Stimulated activated CD4-positive, alpha-beta T cell treated with anti-CD3 and anti-CD28 coated beads, TNF-alpha, amount 100 ng/mL, for 24 hours (primary cell): ENCODE data around the gene FAM81A.
"Not testable (repeated sequence)": the region's sequence is repeated elsewhere in the genome, so short reads cannot be mapped to it uniquely, and the experiment has no call there.

Source experiments
- DNase-seq, 3 experiments: peaks; one replicate each; pipeline ENCODE4 v3.0.0-alpha.2; 2020; ENCODE audit warnings: low read depth in 3 of 3

The FAM81A gene

DNA sequence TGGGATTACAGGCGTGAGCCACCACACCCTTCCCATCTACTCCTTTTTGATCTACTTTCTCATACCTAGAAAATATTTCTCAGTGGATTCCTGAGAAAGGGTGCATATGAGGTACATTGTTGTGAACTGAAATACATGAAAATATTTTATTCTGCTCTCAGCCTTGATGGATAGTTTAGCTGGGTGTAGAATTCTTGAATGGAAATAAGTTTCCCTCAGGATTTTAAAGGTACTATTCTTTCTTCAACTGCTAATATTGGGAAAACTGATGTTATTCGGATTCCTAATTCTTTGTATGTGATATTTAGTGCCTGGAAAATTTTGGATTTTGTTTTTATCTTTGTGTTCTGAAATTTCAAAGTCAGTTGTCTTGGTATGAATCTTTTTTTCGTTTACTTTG, 9.1 kb upstream of the FAM81A start:
- DNase-seq = not testable (repeated sequence)

DNA sequence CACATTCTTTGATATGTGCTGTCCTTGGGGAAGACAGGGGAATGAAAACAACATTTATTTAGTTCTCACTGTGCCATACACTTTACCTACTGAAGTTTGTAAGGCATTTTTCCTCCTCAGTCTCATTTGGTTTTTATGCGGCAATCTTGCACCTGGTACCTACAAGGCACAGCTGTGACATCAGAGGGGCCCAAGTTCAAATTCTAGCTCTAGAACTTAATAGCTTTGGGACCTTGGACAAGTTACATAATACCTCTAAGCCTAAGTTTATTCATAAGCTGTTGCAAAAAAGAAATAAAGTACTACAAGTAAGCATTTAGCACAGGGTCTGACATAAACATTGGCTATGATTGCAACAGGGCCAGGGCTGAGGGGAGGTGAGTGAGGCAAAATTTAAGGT, 5.6 kb upstream of the FAM81A start:
- no peak for DNase-seq

DNA sequence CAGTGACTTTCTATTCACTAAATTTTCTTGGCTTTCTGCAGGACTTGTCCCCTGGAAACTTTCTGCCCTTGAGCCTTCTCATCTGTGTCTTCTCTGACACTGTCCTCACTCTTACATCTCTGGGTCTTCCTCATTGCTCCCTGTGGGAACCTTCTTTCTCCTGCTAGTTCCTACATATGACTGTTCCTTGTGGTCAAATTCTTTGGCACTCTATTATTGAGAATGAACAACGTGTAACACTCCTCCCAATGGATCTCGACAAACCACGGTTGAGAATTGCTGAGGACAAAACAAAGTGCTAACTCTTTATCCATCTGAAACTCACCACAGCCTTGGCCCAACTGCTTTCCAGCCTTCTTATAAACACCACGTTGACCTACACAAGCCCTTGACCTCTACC, 3.5 kb upstream of the FAM81A start:
- DNase-seq = no peak

DNA sequence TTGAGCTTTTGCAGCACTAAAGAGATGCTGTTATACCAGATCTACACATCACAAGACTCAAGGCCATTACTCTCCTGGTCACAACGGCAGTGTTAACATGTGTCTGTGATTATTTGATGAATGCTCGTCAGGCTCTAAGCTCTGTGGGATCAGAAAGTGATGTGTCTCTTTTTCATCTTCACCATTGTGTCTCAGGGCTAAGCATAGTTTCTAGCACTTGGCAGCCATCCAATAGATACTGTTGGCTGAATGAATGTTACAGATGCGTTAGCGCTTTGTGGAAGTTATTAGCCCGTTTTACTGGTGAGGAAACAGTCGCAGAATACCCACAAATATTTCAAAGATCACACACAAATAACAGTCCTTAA, 1.2 kb upstream of the FAM81A start:
- DNase-seq = no peak

DNA sequence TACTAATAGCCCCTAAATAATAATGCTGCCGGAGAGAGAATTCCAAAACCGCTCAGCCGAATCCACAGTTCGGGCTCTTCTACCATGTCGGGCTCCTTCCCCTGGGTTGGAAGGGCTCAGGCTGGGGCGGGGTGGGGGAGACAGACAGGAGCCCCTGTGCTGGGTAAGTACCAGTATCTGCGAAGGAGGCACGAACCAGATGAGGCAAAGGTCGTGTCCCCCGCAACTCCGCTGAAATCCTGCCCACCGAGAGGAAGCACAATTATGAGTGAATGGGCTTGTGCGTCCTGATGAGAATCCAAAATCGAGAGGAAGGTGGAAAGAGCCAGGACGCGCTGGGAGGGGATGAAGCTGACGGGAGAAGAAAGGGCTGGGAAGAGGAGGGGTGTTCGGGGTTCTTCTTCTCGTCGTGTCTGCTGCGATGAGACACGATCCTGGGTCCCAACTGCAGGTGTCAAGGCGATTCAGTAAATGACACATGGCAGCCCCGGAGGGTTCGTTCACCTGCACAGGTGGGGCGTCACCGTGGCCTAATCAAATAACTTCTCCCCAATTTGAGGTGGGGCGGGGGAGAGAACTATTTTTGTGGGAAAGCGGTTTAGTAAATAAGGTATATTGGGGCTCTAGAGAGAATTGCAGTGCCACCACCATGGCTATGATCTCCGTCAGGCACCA, 707 bp upstream of the FAM81A start:
- no peak for DNase-seq

DNA sequence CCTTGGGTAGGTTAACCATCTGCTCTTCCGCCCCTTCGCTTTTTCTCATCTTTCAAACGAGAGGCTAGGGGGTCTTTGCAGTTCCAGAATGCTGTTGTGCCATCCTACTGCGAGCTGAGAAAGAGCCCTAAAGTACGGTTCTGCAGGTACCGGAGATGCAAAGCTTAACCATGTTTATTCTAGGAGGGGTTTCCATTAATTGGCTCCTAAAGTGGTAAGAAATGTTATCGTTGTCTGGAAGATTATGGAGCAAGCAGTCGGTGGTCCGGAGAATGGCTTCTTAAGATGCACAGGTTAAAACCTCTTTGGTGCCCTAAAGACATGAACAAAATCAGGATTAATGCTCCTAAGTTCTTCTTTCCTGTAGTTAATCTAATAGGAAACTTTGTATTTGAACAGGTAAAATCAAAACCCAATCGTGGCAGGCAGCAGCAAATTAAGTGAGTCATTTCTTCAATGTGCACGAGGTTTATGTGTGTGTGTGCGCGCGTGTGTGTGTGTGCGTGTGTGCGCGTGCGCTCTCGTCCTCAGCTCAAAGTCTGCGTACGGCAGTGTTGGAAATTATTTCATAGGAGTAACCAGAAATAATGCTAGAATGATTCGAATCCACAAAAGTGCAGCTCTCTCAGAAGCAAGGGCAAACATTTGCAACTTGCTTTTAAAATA, 772 bp downstream of the FAM81A start:
- DNase-seq = no peak

DNA sequence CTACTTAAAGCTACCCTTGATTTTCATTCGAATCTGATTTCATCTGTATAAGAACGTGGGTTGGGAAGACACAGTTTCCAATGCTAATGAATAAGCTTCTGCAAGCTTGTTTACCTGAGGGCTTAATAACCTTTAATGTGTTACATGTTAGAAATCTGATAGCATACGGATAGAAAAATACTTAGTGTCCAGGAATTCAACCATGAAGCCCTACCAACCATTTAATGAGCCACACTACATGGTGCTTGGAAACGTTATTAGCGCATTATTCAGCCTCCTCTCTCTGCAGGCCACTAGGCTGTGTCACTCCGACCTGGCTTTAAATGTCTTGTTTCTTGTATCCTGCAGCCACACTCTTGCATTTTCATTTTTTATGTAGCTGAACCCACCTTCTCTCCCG, 1.6 kb downstream of the FAM81A start:
- no peak for DNase-seq

DNA sequence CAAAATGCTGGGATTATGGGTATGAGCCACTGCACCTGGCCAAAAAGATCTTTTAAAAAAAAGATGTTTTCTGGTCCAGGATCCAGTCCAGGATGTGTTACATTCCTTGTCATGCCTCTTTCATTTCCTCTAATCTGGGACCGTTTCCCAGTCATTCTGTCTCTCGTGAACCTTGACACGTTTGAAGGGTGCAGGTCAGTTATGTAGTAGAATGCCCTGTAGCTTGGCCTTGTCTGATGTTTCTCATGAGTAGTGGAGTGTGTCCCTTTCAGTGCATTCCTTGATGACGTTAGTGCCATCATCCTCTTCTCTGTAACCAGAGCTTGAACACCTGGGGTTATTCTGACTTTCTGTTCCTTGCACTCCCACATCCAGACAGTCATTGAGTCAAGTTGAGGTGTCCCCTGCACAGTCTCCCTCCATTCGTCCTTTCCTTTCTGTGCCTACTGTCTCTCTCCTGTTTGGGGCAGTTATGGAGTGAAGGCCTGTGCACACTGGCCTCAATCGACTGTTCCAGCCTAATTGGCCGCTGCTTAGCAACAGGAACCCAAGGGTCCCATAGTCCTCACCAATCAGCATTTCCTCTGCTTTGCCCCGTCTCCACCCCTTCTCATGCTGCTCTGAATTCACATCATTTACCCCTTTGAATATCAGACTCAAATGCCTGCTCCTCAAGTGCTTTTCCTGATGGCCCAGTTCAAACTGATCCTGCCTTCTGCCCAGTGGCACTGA, 5.5 kb downstream of the FAM81A start:
- DNase-seq = no peak

DNA sequence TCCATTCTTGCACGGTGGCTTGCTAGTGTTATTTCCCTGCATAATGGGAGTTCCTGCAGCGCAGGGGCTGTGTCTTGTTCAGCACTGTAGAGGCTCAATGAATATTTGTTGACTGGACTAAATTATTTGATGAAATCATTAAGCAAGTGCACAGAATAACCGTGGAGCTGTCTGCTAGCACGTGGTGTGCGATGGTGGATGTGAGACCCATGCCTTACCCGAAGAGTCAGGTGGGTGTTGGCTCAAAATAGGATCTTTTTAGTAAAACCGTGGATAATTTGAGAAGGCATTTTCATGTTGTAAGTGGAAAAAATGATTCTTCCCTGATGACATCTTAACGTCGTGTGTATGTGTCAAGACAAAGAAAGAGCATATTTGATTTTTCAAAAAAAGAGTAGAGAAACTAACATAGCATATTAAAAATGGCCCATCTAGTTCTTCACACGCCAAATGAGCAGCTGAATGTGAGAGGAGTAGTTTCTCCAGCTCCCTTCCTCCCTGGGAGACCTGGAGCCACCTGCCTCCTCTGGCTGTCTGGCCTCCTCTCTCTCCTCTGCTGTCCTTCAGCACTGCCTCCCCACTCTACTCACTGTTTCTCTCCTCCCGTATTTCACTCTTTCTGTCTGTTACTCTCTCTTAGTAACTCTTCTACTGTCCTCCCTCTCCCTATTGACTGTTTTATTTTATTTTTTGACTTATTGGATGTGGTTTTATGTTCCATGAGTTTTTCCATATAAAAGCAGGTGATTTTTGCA, 6.3 kb downstream of the FAM81A start:
- DNase-seq = no peak

DNA sequence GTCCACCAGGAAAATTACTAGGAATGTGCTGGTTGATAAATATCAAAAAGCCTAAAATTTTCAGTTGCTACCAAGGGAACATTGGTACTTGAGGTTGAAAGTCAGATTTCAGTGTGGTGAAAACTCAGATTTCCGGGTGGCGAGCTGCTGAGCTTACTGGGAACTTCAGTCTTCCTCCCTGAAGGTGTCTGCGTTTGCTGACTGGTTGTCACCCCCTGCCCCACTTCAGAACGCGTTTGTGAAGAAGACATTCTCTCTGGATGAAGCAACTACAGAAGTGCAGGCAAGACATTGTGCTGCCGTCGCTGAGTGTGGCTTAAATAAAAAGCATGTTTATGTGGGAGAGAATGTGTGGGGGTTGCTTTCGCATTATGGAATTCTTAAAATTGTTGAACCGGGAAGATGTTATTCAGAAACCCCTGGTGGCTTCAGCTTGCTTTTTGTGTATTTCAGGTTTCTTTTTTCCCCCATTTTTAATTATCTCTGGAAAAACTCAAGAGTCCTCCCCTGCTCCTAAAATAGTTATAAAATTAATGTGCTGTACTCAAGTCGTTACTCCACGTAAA, 7.1 kb downstream of the FAM81A start:
- DNase-seq = no peak

DNA sequence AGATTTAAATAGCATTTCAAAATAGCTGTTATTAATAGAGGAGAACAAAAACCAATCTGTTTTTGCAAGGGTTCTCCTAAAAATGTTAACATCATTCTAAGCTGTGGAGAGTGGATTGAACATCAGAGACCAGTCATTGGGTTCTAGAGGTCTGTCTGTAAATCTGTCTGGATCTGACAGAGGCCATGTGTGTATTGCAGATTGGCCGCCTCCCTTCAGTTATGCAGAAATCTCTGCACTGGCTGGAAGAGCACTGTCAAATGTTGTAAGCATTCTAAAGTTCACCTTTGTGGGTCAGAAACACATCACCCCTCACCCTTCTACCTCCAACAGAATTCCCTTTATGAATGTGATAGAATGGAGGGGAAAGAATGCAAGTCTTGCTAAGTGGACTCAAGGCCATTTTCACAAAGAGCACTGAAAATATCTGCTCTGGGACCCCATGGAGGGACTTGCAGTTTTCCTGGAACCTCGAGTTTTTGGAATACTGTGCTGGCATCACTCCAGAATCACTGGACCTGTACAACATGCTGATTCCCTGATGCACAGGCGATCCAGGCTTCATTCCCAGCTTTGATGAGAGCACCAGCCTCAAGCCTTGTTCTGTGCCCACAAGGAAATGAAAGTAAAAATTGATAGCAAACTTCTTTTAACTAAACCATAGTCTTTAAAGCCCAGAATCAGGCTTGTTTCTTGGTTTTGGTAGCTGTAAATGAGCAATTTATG, 8.4 kb downstream of the FAM81A start:
- no peak for DNase-seq

DNA sequence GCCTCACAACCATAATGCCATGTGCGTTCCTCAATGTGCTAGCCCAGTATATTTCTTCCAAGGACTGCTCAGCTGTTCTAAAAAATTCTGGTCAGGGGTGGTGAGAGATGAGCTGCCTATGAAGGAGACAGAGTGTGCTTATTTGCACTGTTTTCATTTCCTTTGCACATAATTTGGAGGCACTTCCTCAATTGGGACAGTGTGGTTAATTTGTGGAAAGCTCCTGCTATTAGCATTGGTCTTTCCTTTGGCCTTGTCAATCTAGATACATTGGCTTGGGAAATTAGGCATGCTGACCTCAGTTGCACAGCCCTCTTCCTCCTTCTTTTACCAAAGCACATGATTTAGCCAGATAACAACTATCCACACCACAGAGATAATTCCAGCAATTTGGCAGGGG, 9.4 kb downstream of the FAM81A start:
- no peak for DNase-seq

DNA sequence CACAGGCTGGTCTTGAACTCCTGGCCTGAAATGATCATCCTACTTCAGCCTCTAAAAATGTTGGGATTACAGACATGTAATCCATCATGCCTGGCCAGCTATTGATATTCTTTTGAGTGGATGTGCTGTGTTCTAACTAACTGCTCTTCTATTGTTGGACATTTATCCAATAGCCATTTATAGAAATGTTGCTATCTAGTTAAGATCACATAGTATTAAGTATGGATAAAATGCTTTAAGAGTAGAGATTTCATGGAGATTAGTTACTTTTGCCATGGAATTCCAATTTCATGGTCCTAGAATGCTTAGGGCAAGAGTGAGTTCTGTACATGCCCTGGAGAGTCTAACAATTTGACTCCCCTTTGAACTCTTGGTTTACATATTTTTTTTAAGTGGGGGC, 10.9 kb downstream of the FAM81A start:
- DNase-seq = no peak

DNA sequence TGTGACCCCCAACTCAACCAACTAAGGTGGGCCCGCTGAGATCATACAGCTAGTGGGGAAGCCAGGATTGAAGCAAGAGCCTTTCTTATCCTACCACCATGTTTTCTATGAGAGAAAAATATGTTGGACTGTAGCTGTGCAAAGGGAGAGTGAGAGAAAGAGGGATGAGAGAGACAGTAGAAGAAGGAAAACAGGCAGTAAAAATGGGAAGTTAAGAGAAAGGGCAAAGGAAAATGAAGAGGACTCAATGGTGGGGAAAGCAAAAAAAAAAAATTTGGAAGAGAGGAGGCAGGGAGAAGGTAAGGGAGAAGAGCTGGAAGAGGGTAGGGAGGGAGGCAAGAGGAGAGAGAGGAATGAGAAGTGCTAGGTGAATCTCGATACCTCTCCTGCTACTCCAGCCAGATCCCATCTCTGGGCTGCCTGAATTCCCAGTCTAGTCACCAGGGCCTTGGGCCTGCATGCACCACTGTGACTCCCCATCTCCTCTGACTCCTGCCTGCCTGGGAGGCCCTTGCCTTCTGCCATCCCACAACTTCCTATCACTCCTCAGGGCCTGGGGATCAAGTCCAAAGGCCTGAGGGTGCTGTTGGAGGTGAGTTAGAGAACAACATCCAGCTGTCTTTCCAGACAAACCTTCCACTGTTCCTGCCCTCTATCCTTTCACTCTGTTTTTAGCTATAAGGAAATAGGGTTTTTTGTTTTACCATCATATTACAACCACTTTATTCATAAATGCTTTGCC, 15.7 kb downstream of the FAM81A start:
- DNase-seq = no peak

DNA sequence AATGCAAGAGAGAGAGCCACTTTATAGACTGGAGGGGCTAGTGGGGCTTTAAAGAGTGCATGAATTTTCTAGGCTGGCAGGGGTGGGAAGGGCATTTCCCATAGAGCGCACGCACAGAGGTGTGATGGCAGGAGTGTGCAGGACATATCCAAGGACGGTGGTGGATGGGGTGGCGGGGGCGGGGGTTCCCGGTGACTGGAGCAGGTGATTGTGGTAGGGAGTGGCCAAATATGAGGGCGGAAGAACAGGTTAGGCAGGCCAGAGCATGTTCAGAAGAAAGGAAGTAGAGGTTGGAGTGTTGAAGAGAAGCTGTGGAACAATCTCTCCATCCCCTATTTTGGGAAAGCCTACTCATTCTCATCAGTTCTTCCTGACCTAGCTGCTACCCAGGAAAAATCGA, 18.1 kb downstream of the FAM81A start:
- DNase-seq = no peak

DNA sequence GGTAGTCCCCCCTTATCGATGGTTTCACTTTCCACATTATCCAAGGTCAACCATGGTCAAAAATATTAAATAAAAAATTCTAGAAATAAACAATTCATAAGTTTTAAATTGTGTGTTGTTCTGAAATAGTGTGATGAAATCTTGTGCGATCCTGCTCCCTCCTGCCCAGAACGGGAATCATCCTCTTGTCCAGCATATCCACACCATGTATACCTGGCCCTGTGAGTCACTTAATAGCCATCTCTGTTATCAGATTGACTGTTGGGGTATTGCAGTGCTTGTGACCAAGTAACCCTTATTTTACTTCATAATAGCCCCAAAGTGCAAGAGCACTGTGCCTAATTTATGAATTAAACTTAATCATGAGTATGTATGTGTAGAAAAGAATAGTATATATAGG, 19.1 kb downstream of the FAM81A start:
- DNase-seq = no peak

DNA sequence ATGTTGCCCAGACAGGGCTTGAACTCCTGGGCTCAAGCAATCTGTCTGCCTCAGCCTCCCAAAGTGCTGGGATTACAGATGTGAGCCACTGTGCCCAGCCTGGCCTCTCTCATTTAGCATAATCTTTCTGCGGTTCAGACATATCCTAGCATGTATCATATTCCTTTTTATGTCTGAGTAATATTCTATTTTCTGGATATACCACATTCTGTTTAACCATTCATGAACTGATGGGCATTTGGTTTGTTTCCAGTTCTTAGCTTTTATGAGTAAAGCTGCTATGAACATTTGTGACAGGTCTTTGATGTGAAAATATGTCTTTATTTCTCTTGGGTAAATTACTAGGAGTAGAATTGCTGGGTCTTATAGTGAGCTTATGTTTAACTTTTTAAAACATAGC, 23.5 kb downstream of the FAM81A start:
- no peak for DNase-seq

DNA sequence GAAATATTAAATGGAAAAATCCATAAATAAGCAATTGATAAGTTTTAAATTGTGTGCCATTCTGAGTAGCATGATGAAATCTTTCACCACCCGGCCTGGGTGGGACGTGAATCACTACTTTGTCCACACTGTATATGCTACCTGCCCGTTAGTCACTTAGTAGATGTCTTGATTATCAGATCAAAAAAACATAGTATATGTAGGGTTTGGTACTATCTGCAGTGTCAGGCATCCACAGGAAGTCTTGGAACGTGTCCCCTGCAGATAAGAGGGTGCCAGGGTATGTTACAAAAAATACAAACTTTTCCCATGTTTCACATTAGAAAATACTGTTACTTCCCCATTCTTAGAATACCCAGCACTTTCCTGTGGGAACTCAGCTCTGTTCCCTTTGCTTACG, 35.2 kb downstream of the FAM81A start:
- no peak for DNase-seq

DNA sequence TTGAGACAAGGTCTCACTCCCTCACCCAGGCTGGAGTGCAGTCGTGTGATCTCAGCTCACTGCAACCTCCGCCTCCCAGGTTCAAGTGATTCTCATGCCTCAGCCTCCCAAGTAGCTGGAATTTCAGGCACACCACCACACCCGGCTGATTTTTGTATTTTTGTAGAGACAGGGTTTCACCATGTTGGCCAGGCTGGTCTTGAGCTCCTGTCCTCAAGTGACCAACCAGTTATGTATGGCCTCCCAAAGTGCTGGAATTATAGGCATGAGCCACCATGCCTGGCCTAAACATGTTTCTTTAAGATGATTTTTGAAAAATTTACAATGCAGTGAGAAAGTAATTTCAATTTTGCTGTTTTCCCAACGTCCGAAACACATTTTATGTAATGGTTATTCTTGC, 37.2 kb downstream of the FAM81A start:
- not testable (repeated sequence) for DNase-seq

DNA sequence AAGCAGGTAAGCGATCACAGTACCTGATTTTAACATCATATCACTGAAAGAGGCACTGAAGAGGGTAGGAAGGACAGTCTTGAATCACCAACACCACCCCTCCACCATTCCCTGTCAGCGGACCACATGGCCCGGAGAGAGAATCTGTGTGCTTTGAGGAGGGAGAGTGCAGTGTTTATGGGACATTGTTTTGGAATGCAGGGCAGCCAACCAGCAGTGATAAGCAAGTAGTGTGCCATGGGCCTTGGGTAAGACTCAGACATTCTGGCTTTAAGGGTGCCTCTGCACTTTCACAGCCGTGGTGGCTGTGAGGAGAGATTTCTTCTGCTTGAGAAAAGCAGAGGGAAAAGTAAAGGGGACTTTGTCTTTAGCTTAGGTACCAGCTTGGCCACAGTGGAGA, 46.4 kb downstream of the FAM81A start:
- DNase-seq = no peak

DNA sequence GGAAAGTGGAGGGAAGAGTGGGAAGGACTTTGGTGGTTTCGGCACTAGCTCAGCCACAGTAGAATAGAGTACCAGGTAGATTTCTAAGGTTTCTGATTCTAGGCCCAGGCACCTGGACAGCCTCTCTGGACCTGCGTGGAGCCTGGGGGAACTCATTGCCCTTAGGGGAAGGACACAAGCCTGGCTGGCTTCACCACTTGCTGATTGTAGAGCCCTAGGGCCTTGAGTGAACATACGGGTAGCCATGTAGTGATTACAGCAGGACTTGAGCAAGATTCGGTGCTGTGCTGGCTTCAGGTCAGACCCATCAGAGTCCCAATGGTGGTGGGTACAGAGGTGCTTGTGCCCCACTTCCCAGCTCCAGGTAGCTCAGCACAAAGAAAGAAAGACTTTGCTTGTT, 47.0 kb downstream of the FAM81A start:
- DNase-seq = no peak
